Right cardiac atrium (tissue), 5 donors: ENCODE results near the gene NTN3. TPM values are rescaled to one million over a fixed set of nuclear protein-coding genes. Genes with fewer than 3 reads are reported as not detected.

ENCODE experiments used
- ATAC-seq, 2 donors: fragments of 200-7000 bp; cut with Tn5 transposase; one replicate each; pipeline versions ENCODE4 v1.8.0 to v1.9.1; 2020; ENCODE audit warnings: moderate library complexity in 2 of 2, mild to moderate bottlenecking in 1 of 2
- DNase-seq, 3 donors: peaks; one replicate each; pipeline ENCODE4 v3.0.0-alpha.2; 2020
- H3K27ac ChIP-seq: one replicate; pipeline ENCODE4 v1.5.1; 2013; ENCODE audit warnings: mild to moderate bottlenecking, low read length, control low read depth, moderate library complexity
- H3K27me3 ChIP-seq: one replicate; pipeline ENCODE4 v1.6.1; 2013; ENCODE audit not compliant: control insufficient read depth, insufficient read depth
- H3K4me1 ChIP-seq: one replicate; pipeline ENCODE4 v1.6.1; 2013; ENCODE audit warnings: low read length; ENCODE audit not compliant: control insufficient read depth, insufficient read depth
- H3K4me3 ChIP-seq: one replicate; pipeline ENCODE4 v1.5.1; 2013; ENCODE audit warnings: low read length, control low read depth
- H3K9me3 ChIP-seq: one replicate; pipeline ENCODE4 v1.6.1; 2013; ENCODE audit warnings: low read length; ENCODE audit not compliant: control insufficient read depth
- WGBS: extraction: QIAGEN DNeasy Blood & Tissue Kit; methylation state at CpG from one replicate; pipeline ENCODE4 v1.1.7; 2013; 5-methylcytosine and 5-hydroxymethylcytosine counted together
- intact Hi-C, 4 donors: fragments of 100-400 bp; cut with DNase I; formaldehyde crosslinking; loops; one replicate each; pipeline versions ENCODE4 v1.11.0 to v1.14.0; 2022 to 2023
- polyA plus RNA-seq: library from polyadenylated mRNA; stranded (reverse); fragments of 200-250 nt; gene quantifications from one replicate; pipeline ENCODE4 v1.2.3, GENCODE V29; 2013
- total RNA-seq, 4 donors: library from RNA; stranded (reverse); fragmentation: NEBNext Ultra II Directional; extraction: Animal tissue kit (Norgen Biotek cat#: 25700); gene quantifications; one replicate each; pipeline ENCODE4 v1.2.1, GENCODE V29; 2021
- donor health status: healthy with polysubstance abuse.
- donor health status: DM: no; HTN: yes; CAD: no.
- donor health status: DM: no; HTN: no; CAD: no.
- donor health status: DM: no; HTN: yes; CAD: no; lungs with severe emphysema.
- donor health status: DM: yes; HTN: yes; CAD: no.

Gene NTN3
- total and polyA plus RNA-seq, 5 donors: 0.50 to 1.8 (median 0.74) TPM

DNA sequence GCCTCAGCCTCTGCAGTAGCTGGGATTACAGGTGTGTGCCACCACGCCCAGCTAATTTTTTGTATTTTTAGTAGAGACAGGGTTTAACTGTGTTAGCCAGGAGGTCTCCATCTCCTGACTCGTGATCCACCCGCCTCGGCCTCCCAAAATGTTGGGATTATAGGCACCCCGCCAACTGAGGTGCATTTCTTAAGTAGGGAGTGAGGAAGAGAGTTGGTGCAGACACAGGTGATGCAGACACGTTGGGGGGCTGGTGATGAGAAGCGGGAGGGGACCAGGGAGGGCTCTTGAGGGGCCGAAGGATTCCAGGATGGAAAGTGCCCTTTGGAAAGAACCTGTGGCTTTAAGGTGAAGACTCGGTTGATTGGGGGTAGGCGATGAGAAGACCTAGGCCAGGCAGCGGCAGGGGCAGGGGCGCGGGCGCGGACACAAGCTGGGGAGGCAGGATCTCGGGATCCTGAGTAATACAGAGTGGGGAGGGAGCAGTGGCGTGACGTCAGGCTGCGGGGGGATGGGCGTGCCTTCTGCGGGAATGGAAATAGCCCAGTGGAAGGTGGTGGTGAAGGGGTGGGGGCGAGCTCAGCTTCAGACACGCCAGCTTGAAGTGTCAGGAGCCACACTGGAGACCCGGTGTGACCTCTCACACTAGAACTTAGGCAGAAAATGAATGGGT lies 40.2 kb downstream of the NTN3 start:
- peak; percentile 81 to 92 (median 92) for DNase-seq
- H3K27me3 ChIP-seq: no peaks in the 10 kb centered on the region
- peaks cover 11% of the 10 kb centered on the region for H3K4me1 ChIP-seq
- no peaks in the 10 kb centered on the region for H3K9me3 ChIP-seq
- no peak overlapping the region for H3K27ac ChIP-seq
- 40% methylated on average over 24 of the region's 24 CpGs for WGBS
- peak in 1 of 2 donors; percentile 45 for ATAC-seq
- no peak overlapping the region for H3K4me3 ChIP-seq
- intact Hi-C loops: no loop called here

DNA sequence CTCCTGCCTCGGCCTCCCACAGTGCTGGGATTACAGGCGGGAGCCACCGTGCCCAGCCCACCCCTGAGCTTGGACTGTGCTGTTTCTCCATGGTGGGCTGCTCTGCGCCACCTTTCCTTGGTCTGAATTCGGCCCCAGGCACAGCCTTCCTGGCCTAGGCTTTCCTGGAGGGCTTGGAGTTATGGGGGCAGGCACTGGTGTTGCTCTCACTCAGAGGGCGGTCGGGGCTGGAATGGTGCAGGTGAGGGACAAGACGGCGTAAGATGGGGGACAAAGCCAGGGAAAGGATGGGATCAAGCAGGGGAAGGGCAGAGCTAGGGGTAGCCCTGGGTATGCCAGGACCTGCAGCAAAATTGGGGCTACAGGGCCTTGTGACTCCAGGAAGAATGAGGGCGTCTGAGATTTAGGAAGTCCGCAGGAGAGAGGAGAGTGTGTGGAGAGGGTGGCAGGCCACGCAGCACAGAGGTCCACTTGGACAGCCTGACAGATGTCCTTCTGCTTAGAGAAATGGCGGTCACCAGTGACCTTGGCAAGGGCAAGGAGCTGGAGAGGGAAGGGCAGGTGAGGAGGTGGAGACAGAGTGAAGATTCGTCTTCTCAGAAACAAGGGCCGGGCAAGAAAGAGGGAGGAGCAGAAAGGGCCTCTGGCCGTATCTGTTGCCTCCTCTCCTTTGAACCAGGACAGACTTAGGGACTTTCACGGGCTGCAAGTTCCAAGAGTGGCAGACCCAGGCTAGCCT lies 41.1 kb downstream of the NTN3 start:
- intact Hi-C loops: no loop called here
- Histone ChIP-seq H3K4me3 (no peak overlapping the region), H3K27me3 (no peaks in the 10 kb centered on the region), H3K9me3 (no peaks in the 10 kb centered on the region), H3K4me1 (peaks cover 17% of the 10 kb centered on the region), H3K27ac (no peak overlapping the region)
- ATAC-seq (no peak), DNase-seq (peak in 1 of 3 donors; percentile 55)
- 89% methylated on average over 17 of the region's 17 CpGs for WGBS

DNA sequence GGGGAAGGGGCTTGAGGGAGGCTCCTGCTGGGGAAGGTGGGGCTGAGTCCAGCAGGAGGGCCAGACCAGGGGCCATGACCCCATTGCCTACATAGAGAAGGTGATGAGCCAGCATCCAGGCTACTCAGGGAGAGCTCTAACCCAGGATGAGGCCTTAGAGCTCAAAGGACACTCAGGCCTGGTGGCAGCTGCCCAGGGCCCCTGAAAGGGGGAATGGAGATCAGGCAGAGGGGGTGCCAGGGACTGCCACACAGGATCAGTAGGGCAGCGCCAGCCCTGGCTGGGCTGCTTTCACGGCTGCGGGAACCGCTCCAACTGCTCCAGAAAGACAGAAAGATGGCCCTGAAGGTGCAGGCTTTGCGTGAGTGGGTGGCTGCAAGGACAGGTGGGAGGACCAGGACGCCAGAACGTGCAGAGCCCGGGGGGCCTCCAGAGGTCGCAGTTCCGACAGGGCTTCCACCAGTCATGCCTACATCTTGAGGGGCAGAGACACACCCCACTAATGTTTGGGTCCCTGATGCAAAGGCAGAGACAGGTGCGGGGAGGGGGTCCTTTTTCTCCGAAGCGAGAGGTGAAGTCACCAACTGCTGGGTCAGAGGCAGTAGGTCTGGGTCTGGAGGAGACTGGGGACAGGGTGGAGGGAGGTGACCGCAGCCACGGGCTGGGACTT lies 41.8 kb downstream of the NTN3 start:
- peak in 2 of 3 donors; percentile 64 to 67 for DNase-seq
- peak overlapping the region; percentile 97 for H3K4me3 ChIP-seq
- ATAC-seq: peak in 1 of 2 donors; percentile 1
- peaks cover 17% of the 10 kb centered on the region for H3K4me1 ChIP-seq
- no peaks in the 10 kb centered on the region for H3K27me3 ChIP-seq
- intact Hi-C loops: no loop called here
- H3K27ac ChIP-seq: peak overlapping the region; percentile 92
- H3K9me3 ChIP-seq: no peaks in the 10 kb centered on the region
- 39% methylated on average over 15 of the region's 15 CpGs for WGBS

DNA sequence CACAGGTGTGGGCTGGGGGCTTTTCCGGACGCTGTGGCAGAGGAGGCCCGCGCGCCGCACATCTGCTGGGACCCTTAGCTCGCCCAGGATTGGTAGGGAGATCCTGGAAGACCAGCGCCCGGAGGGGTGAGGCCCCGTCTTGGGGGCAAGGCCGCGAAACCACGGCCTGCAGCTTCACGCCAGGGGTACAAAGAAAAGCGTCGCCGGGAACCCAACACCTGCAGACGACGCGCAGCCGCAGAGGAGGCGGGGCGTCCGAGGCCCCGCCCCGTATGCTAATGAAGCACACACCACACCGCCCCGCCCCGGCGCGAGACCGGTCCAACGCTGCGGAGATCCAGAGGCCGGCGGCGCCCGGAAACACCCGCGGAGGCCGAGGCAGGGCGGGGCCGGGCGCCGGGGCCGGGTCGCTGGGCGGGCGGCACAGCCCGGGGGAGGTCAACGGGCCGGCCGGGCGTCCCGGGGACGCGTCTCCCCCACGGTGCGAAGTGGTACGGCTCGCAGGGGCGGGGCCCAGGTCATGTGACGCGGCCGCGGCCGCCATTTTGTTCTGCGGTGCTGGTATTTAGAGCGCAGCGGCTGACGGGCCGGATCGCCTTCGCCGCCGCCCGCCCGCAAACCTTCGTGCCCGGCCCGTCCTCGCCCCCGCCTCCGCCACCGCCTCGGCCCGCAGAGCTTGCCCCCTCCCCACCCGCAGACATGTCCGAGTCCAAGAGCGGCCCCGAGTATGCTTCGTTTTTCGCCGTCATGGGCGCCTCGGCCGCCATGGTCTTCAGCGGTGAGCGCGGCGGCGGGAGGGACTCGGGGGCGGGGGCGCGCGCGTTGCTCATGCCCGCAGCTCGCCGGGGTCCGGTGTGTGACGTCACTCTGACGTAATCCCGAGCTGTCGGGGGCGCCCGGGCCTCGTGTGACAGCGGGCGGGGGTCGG lies 42.6 kb downstream of the NTN3 start, which contains the start of gene ATP6V0C:
Gene ATP6V0C, plus strand, starts transcription at position 548 of the 928 bp plus-strand sequence. Its CDS starts 152 bp downstream, at position 700.
- intact Hi-C loops: no loop called here
- 2% methylated on average over 122 of the region's 122 CpGs for WGBS
- DNase-seq (peak; percentile 93 to 98 (median 97)), ATAC-seq (peak; percentile 80 to 89)
- Histone ChIP-seq H3K4me1 (peaks cover 20% of the 10 kb centered on the region), H3K27ac (peak within 1 kb of the TSS; percentile 92), H3K9me3 (no peaks in the 10 kb centered on the region), H3K4me3 (peak within 1 kb of the TSS; percentile 97), H3K27me3 (no peaks in the 10 kb centered on the region)

DNA sequence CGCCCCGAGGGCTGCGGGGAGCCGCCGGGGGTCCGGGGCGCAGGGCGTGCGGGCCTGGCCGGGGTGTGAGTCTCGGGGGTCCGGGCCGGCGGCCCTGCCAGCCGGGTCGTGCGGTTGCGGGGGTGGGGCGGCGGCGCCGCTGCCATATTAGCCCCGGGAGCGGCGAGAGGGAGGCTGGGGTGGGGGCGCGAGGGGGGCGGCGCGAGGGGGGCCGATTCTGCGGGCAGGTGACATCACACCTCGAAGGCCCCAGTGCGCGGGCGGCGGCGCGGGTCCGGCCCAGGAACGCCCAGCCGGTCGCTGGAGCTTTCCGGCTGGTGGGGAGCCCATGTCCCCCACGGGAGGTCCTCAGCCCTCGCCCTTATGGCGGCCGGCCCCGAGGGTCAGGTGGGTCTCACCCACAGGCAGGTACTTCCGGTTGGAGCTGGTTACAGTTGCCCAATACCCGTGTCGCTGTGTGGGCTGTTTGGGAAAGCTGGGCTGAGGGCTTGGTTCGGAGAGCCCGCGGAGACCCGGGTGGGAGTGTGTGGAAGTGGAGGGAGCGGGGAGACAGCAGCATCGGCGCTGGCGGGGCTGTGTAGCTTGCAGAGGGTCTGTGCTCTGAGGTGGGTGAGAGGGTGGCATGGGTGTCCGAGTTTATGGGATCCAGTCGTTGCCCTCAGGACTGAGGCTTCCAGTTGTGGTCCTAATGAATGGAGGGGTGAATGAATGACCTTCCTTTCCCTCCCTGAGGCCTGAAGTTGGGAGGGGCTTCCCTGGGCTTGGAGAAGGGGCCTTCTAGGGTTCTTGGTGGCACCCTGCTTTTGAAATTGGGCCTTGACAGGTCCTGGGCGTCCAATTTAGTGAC lies 43.5 kb downstream of the NTN3 start:
- Histone ChIP-seq H3K27me3 (no peaks in the 10 kb centered on the region), H3K4me3 (peak overlapping the region; percentile 97), H3K4me1 (peaks cover 22% of the 10 kb centered on the region), H3K9me3 (no peaks in the 10 kb centered on the region), H3K27ac (peak overlapping the region; percentile 92)
- ATAC-seq (no peak), DNase-seq (peak in 2 of 3 donors; percentile 41 to 73)
- intact Hi-C loops: loop anchor here in 1 of 4 donors (5.0 kb wide), 1 partner anchor 292 kb away; the partner anchor contains the start of gene E4F1
- WGBS: under 1% methylated on average over 63 of the region's 63 CpGs

DNA sequence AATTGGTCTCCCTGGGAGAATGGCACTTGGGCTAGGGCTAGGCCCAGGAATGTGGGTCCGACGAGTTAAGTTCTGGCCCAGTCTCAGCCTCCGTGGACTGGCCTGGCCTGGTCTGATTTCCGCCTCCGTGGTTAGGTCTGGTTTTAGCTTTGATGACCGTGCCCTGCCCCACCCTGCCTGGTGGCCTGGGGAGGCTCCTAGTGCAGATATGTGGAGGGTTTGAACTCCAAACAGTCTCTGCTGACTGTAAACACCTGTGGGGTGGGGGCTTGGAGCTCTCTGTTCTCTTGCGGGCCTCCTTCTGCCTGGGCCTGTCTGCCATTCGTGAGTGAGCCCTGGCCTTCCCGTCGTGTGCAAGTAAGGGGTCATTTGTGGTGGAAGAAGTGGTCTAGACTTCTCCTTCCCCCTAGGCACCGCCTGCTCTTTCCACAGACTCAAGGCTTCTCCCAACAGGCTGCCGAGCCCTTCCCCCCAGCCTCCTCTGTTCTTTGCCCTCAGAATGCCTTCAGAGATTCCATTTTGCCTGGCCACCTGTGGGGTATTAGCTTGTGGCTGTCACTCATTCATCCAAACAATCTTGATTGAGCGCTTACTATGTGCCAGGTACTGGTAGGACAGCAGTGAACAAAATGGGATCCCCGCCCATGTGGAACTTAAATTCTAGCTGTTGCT lies 44.2 kb downstream of the NTN3 start:
- Histone ChIP-seq H3K4me1 (peaks cover 22% of the 10 kb centered on the region), H3K27ac (peak overlapping the region; percentile 62), H3K27me3 (no peaks in the 10 kb centered on the region), H3K4me3 (peak overlapping the region; percentile 97), H3K9me3 (no peaks in the 10 kb centered on the region)
- ATAC-seq (no peak), DNase-seq (peak; percentile 22 to 61 (median 53))
- 27% methylated on average over 14 of the region's 14 CpGs for WGBS
- intact Hi-C loops: loop anchor here in 1 of 4 donors (5.0 kb wide), 1 partner anchor 293 kb away; the partner anchor contains the start of gene E4F1

DNA sequence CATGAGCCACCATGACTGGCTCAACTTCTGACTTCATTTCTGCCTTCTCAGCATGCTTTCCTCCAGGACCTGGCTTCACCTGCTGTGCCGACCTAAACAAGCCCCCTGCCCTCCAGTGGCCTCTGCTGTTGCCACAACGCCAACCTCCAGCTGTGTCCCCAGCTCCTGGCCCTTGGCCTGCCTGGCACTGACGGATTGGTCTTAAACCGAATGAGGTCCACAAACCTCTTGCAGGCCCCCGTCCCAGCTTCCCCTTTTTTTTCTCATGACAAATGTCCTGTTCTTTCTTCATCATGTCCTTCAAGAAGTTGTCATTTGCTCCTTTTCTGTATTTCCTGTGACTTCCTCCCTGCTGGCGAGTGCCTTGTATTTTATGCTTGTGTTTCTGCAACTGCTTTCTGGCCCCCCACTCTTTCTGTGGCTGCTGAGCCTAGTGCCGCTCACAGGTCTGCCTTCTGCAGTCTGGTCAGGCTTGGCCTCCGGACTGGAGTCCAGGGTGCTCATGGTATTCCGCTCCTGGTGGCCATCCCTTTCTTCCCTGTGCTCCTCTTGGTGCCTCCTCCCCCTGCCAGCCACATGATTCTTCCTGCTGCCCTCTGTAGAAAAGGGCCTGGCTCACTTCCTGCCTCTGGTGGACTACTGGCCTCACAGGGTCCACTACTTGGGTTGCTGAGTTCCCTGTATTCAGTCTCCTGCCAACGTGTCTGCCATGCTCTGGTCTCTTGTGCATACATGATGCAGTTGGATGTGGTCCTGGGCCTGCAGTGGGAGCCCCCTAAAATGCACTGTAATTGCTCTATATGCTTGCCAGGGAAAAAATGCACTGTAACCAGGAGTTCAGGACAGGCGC lies 45.5 kb downstream of the NTN3 start:
- ATAC-seq: no peak
- Histone ChIP-seq H3K27me3 (no peaks in the 10 kb centered on the region), H3K27ac (peak overlapping the region; percentile 21), H3K4me3 (no peak overlapping the region), H3K4me1 (peaks cover 22% of the 10 kb centered on the region), H3K9me3 (no peaks in the 10 kb centered on the region)
- DNase-seq: peak in 2 of 3 donors; percentile 63 to 72
- WGBS: 53% methylated on average over 11 of the region's 11 CpGs
- intact Hi-C loops: loop anchor here in 1 of 4 donors (5.0 kb wide), 1 partner anchor 294 kb away; the partner anchor contains the start of gene E4F1

DNA sequence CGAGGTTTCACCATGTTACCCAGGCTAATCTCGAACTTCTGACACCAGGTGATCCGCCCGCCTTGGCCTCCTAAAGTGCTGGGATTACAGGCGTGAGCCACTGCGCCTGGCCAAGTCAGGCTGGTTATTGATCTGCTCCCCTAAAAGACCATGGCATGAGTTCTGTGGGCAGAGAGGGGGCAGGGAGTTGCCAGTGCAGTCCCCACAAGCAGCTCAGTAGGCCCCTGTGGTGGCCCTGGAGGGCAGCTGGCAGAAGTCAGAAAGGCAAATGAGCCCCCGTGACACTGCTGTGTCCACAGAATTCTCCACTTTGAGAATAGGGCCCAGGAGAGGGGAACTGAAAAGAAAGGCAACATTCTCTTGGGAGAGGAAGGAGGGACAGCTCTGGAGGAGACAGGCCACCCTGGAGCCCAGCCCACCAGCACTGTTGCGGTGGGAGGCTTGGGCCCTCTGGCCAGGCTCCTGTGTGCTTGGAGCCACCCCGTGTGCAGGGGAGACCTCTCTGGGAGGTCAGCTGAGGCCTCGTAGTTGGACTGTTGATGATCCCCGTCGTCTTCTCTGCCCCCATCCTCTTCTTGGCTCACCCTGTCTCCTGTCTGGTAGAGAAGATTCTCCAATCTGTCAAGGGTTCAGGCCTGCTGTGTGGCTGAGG lies 47.0 kb downstream of the NTN3 start:
- H3K27ac ChIP-seq: peak overlapping the region; percentile 9
- 67% methylated on average over 12 of the region's 12 CpGs for WGBS
- intact Hi-C loops: loop anchor here in 1 of 4 donors (5.0 kb wide), 1 partner anchor 296 kb away; the partner anchor contains the start of gene E4F1

More for the DNA sequence above, 47.0 kb downstream of the NTN3 start:
- Histone ChIP-seq H3K4me3 (no peak overlapping the region), H3K4me1 (peaks cover 22% of the 10 kb centered on the region), H3K9me3 (no peaks in the 10 kb centered on the region), H3K27me3 (no peaks in the 10 kb centered on the region)
- peak in 1 of 3 donors; percentile 54 for DNase-seq
- ATAC-seq: no peak
